Measurements from ENCODE around the gene CASZ1. TPM values are rescaled to one million over a fixed set of nuclear protein-coding genes. Genes with fewer than 3 reads are reported as not detected.

CASZ1 gene
- total RNA-seq (2014; rRNA removed; shearing (Covaris generic)): 28.6 and 39.0 TPM in 2 replicates

DNA sequence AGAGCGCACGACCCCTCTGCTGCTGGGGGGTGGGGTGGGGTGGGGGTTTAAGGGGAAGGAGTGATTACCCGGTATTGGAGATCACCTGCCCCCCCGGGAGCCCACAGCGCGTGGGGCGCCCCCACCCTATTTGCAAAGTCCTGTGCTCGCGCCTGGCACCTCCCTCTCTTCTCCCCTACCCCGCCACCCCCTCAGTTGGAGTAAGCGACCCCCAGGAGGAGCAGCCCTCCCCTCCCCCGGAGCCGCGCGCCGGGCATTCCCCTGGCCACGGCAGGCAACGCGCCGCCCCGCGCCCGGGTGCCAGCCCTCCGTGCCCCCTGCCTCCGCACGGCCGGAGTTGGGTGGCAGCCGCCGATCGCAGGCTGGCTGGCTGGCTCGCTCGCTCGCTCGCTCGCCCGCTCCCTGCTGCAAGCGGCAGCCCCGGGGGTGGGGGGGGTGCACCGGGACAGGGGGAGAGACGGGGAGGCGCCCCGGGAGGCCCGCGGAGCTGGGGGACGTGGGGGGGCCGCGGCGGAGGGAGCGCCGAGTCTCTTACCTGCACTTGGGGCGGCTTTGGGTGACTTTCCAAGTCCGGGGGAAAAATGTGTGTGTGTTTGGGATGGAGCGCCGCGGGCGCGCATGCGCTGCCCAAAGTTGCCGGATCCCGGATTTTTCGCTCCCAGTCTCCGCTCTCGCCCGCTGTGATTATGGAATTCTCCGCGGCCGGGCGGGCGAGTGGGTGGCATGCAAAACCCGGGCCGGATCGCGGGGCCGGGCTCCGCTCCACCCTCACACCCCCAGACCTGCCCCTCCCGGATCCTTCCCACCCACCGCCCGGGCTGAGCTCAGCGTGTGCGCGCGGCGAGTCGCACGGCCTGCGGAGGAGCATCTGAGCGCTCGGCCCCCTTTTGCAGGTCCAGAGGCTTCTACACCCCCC, at the start of gene CASZ1:
TSS of gene CASZ1 (minus strand) at position 618 of the 916 bp plus-strand sequence. CDS start 102,757 bp downstream, outside the sequence.
- DNase-seq (ENCODE audit: low spot score): peak; percentile 92

DNA sequence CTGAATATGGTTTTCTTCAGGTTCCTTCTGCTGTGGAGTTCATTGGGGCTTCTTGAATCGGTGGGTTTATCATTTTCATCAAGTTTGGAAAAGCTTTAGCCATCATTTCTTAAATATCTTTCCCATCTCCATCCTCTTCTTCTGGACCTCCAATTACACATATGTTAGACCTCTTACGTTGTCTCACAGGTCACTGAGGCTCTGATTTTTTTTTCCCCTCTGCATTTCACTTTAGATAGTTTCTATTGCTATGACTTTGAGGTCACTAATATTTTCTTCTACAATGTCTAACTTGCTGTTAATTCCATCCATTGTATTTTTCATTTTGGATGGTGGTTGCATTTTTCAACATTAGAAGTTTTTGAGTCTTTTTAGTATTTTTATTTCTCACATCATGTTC, 47.3 kb upstream of the CASZ1 start:
- DNase-seq (ENCODE audit: low spot score): no peak

- DNase-seq (ENCODE audit: low spot score): no peak
Measured at GRCh38 chr1:10841118-10841517, 44.7 kb upstream of the CASZ1 start.

- no peak for DNase-seq (ENCODE audit: low spot score)
Measured at GRCh38 chr1:10839188-10839770, 42.8 kb upstream of the CASZ1 start.

GRCh38 chr1:10838541-10838940, 42.1 kb upstream of the CASZ1 start:
- DNase-seq (ENCODE audit: low spot score): no peak

DNA sequence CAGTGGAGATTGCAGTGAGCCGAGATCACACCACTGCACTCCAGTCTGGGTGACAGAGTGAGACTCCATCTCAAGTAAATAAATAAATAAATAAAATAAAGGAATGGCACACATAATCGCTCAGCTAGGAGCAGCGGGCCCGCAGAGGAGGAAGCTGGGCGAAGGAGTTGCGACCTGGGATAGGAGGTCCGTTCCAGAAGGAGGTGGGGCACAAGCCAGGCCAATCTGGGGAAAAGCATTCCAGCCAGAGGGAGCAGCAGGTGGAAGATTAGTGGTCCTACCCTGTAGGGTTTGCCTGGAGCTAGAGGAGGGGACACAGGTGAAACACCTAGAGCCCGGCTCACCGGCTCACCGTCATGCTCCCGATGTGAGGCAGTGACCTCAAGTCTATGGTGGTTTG, 40.3 kb upstream of the CASZ1 start:
- DNase-seq (ENCODE audit: low spot score): no peak

- peak; percentile 69 for DNase-seq (ENCODE audit: low spot score)
Measured at GRCh38 chr1:10835822-10836421, 39.5 kb upstream of the CASZ1 start.

DNA sequence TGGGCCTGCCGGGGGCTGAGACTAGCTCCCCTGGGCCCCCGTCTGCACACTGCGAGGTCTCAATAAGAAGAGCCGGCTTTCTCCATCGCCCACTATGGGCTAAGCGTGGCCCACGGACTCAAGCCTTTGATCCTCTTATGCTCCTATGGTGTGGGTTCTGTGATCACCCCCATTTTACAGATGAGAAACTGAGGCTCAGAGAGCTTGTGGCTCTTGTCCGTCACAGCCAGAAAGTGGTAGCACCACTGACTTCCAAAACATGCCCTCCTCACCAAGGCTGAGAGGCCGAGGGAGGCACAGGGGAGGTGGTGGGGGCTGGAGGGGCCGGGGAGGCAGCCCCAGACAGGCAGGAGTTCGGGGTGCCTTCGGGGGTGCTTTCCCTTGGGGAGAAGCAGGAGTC, 39.0 kb upstream of the CASZ1 start:
- no peak for DNase-seq (ENCODE audit: low spot score)

- no peak for DNase-seq (ENCODE audit: low spot score)
Measured at GRCh38 chr1:10834770-10835412, 38.4 kb upstream of the CASZ1 start.

DNA sequence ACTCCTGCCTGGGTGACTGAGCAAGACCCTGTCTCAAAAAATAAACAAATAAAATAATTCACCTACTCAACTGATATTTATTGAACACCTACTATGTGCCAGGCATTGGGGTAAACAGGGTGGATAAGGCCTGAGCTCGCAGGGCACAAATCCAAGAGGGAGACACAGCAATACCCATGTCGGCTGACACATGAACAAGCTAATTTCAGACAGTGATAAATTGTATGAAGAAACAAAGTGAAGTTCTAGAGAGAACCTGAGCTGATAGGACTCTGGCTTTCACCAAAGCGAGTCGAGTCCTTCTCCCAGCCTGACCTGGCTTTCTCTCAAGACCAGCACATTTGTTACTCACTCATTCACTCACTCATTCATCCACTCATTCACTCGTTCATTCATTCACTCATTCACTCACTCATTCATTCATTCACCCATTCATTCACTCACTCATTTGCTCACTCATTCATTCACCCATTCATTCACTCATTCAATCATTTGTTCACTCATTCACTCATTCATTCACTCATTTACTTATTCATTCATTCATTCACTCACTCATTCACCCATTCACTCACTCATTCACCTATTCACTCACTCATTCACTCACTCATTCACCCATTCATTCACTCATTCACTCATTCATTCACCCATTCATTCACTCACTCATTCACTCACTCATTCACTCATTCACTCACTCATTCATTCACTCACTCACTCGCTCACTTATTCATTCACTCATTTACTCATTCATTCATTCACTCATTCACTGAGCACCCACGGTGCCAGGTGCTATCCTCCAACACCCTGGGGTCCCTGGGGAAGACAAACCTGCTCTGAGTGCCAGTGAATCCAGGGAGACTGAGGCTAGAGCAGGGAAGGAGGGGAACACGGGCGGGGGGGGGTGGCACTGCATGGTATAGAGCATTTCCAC, 37.4 kb upstream of the CASZ1 start:
- no peak for DNase-seq (ENCODE audit: low spot score)

- DNase-seq (ENCODE audit: low spot score): no peak
Measured at GRCh38 chr1:10832703-10833102, 36.3 kb upstream of the CASZ1 start.

DNA sequence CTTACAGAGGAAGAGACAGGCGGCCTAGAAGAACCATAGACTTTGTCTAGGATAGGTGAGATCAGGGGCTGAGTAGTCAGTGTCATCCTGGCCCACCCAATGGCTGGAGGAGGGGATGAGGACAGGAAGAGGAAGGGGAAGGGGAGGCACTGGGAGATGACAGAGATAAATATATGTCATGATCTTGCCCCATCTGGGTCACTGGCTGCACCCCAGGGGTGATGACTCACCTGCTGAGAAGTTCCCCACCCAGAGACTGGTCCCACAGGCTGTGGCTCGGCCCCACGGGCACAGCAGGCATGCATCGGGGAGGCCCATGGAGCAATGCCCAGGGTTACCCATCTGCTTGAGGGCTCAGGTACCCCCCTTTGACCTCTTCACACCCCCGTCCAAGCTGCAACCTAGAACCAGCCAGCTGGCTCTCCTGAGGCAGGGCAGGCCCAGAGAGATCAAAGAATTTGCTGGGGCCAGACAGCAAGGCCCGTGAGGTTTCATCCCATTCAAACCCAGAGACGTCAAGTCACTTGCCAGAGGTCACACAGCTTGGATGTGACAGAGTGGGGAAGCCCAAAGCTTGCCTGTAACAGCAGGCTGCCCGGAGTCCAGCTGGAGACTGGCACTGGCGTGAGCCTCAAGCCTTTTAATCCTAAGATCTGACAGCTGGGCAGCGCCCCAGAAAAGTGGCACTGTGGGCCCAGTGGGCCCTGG, 34.7 kb upstream of the CASZ1 start:
- DNase-seq (ENCODE audit: low spot score): peak; percentile 39

- no peak for DNase-seq (ENCODE audit: low spot score)
Measured at GRCh38 chr1:10829965-10830515, 33.6 kb upstream of the CASZ1 start.

- no peak for DNase-seq (ENCODE audit: low spot score)
Measured at GRCh38 chr1:10829067-10829818, 32.8 kb upstream of the CASZ1 start.

DNA sequence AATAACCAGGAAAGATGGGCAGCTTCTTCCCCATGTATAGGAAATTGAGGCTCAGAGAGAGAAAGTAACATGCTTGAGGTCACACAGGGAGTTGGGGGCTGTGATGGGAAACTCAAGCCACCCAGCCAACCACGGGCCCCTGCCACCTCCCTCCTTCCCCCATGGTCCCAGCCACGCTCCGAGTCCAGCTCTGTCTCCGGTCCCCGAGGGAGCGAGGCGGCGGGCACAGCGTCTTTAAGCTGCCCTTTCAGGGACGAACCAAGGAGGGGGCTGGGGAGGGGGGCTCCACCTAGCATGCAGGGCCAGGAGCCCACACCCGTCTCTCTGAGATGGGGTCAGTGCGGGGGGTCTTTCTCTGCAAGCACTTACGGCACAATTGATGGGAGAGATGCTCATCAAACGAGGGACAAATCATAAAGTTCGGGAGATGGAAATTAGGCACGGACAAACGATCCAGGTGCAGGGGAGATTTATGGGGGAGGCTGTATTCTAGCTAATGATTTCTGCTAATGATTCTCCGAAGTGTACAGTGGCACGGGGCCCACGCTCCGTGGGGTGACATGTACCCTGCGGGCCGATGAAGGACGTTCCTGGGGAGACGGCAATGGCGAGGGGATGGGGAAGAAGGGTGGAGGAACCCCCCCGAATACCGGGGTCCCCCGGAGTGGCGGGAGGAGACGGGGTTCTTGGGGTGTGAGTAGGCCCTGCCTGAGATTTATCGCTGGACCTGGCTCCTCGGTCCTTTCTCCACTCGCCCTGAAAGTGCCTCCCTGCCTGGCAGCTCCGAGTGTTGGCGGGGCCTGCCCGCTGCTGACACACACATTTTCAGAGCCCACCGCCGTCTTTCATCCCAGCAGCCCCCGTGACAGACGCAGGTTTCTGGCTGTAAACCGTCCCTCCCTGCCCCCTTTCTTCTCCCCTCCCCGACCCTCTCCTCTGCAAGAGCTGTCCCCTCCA, 31.2 kb upstream of the CASZ1 start:
- DNase-seq (ENCODE audit: low spot score): no peak

DNA sequence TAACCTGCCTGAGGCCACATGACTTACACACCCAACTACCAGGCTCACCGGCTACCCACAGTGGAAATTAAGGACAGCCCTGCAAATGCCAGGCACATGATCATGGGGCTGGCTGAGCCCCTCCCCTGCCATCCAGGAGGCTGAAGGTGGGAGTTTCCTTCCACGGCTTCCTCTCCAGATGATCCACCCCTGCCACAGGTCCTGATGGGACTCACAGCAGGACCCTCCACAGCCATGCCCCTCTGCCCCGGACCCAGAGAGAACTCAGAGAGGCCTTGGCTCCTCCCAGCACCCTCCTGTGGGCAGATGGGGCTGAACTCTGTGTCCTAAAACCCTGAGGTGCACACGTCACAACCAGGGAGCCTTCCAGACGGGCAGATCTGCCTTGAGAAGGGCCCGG, 29.1 kb upstream of the CASZ1 start:
- no peak for DNase-seq (ENCODE audit: low spot score)

GRCh38 chr1:10824821-10825540, 28.5 kb upstream of the CASZ1 start:
- DNase-seq (ENCODE audit: low spot score): peak; percentile 27
